GM12878 (cell line): ENCODE results near the gene NKD1. TPM values are rescaled to one million over a fixed set of nuclear protein-coding genes. Genes with fewer than 3 reads are reported as not detected.

Source experiments
- ATAC-seq: fragments of 200-7000 bp; cut with Tn5 transposase; 3 replicates; pipeline ENCODE4 v1.9.1; 2020; ENCODE audit warnings: mild to moderate bottlenecking, moderate library complexity
- BruUV-seq: library from RNA; stranded (reverse); fragments of 400-500 nt; replicated peaks from 2 replicates; lab custom pipeline; 2021; lab: Mats Ljungman, UMichigan
- CTCF ChIA-PET: fragments of 300-600 bp; sonication (Branson Sonifier 250); formaldehyde crosslinking; extraction: SDS; loops from one replicate; lab custom pipeline; 2021; ENCODE audit warnings: inconsistent platforms; lab: Yijun Ruan, JAX
- POLR2A ChIA-PET: fragments of 350-600 bp; formaldehyde crosslinking; extraction: SDS; loops from one replicate; lab custom pipeline; 2021; ENCODE audit warnings: inconsistent platforms; lab: Charles Lee
- RAD21 ChIA-PET: fragments of 300-600 bp; sonication (Branson Sonifier 250); formaldehyde crosslinking; loops from one replicate; lab custom pipeline; 2023; ENCODE audit warnings: antibody characterized with exemption; ENCODE audit not compliant: unreplicated experiment; lab: Charles Lee
- SMC1A ChIA-PET: fragments of 300-600 bp; sonication (Branson Sonifier 250); formaldehyde crosslinking; loops from one replicate; lab custom pipeline; 2023; ENCODE audit not compliant: unreplicated experiment, uncharacterized antibody; lab: Charles Lee
- DNase-seq: peaks from one replicate; pipeline ENCODE4 v3.0.0-alpha.2; 2011; ENCODE audit warnings: low read depth, low spot score
- FAIRE-seq: peaks from 3 replicates; lab custom pipeline; 2011; peaks lifted over from hg19 to GRCh38; lab: Jason Lieb, UNC
- H2AFZ ChIP-seq: 2 replicates; pipeline ENCODE4 v1.6.0; 2011; ENCODE audit warnings: low read depth, low read length, control low read depth; ENCODE audit not compliant: control insufficient read depth
- H3K27ac ChIP-seq: 2 replicates; pipeline ENCODE4 v1.5.1; 2011; ENCODE audit warnings: control low read depth; ENCODE audit not compliant: control insufficient read depth, insufficient read depth
- H3K27me3 ChIP-seq, 2 experiments: replicated peaks in 1 of 2; 2 replicates each; pipeline versions ENCODE4 v1.6.0 to v1.6.1; 2011; ENCODE audit warnings: low read length in 1 of 2; ENCODE audit not compliant: control insufficient read depth in 2 of 2, insufficient read depth in 2 of 2
- H3K36me3 ChIP-seq, 2 experiments: 2 replicates each; pipeline ENCODE4 v1.5.1; 2011; ENCODE audit warnings: low read length in 1 of 2; ENCODE audit not compliant: control insufficient read depth in 2 of 2, insufficient read depth in 2 of 2
- H3K4me1 ChIP-seq: 2 replicates; pipeline ENCODE4 v1.6.1; 2011; ENCODE audit warnings: mild to moderate bottlenecking, low read length, moderate library complexity, mixed read lengths; ENCODE audit not compliant: control insufficient read depth, insufficient read depth
- H3K4me2 ChIP-seq: 2 replicates; pipeline ENCODE4 v1.6.0; 2011; ENCODE audit warnings: control low read depth; ENCODE audit not compliant: control insufficient read depth, insufficient read depth
- H3K4me3 ChIP-seq: fragments of 200-600 bp; sonication (generic); 2 replicates; pipeline ENCODE4 v1.5.1; 2016
- H3K79me2 ChIP-seq: 2 replicates; pipeline ENCODE4 v1.6.0; 2011; ENCODE audit warnings: low read length; ENCODE audit not compliant: control insufficient read depth, insufficient read depth
- H3K9ac ChIP-seq: 2 replicates; pipeline ENCODE4 v1.8.0; 2011; ENCODE audit warnings: low read length, control low read depth, mixed read lengths; ENCODE audit not compliant: control insufficient read depth, insufficient read depth
- H3K9me3 ChIP-seq: replicated peaks from 3 replicates; pipeline ENCODE4 v1.5.1; 2011; ENCODE audit warnings: mild to moderate bottlenecking, low read length; ENCODE audit not compliant: control insufficient read depth, insufficient read depth
- H4K20me1 ChIP-seq: 2 replicates; pipeline ENCODE4 v1.6.0; 2011; ENCODE audit not compliant: control insufficient read depth, insufficient read depth
- BMI1 ChIP-seq: fragments of 450-650 bp; IDR thresholded peaks from 2 replicates; pipeline ENCODE4 v1.6.1; 2016; ENCODE audit warnings: mild to moderate bottlenecking, moderate library complexity, borderline replicate concordance
- ETV6 ChIP-seq, 2 experiments: fragments of 450-650 bp in 1 of 2; IDR thresholded peaks in 1 of 2; conservative IDR thresholded peaks in 1 of 2; 2 replicates each; pipeline ENCODE4 v1.6.1; 2014; ENCODE audit warnings: antibody characterized with exemption in 1 of 2, borderline replicate concordance in 1 of 2, low read depth in 1 of 2, mild to moderate bottlenecking in 1 of 2, moderate library complexity in 1 of 2
- MLLT1 ChIP-seq: fragments of 450-650 bp; IDR thresholded peaks from 2 replicates; pipeline ENCODE4 v1.6.1; 2016; ENCODE audit warnings: mild to moderate bottlenecking
- MTA2 ChIP-seq: fragments of 450-650 bp; IDR thresholded peaks from 2 replicates; pipeline ENCODE4 v1.6.1; 2016; ENCODE audit warnings: low read depth, mild to moderate bottlenecking, moderate library complexity
- NFYB ChIP-seq: IDR thresholded peaks from 2 replicates; pipeline ENCODE4 v1.6.1; 2011; ENCODE audit warnings: low read depth, mild to moderate bottlenecking, low read length, improper control_type of control experiment, moderate library complexity; ENCODE audit not compliant: insufficient read depth
- RAD51 ChIP-seq: fragments of 450-650 bp; IDR thresholded peaks from 2 replicates; pipeline ENCODE4 v1.6.1; 2016; ENCODE audit warnings: moderate library complexity, mild to moderate bottlenecking, inconsistent platforms
- RELA ChIP-seq: fragments of 450-650 bp; IDR thresholded peaks from 2 replicates; pipeline ENCODE4 v1.8.0; 2014; ENCODE audit warnings: borderline replicate concordance; ENCODE audit not compliant: partially characterized antibody
- ZNF384 ChIP-seq: IDR thresholded peaks from 2 replicates; pipeline ENCODE4 v1.6.1; 2012; ENCODE audit warnings: low read depth, mild to moderate bottlenecking, low read length, improper control_type of control experiment, borderline replicate concordance
- ZNF622 ChIP-seq: fragments of 450-650 bp; IDR thresholded peaks from 2 replicates; pipeline ENCODE4 v1.6.1; 2017; ENCODE audit warnings: mild to moderate bottlenecking, inconsistent platforms
- WGBS: methylation state at CpG from one replicate; pipeline ENCODE4 v1.1.6; 2016; ENCODE audit warnings: low lambda C conversion rate; ENCODE audit not compliant: insufficient replicate concordance, insufficient coverage; ENCODE audit errors: missing lambda C conversion rate; 5-methylcytosine and 5-hydroxymethylcytosine counted together
- in situ Hi-C: fragments of 300-500 bp; cut with MboI; formaldehyde crosslinking; loops from 9 replicates; pipeline ENCODE4 v1.14.3; 2018; ENCODE audit warnings: mixed read lengths
- intact Hi-C: fragments of 100-400 bp; cut with micrococcal nuclease; formaldehyde crosslinking; loops from one replicate; pipeline ENCODE4 v1.14.2; 2022; ENCODE audit not compliant: unreplicated experiment
- polyA plus RNA-seq, 11 experiments: library from polyadenylated mRNA; depleted of rRNA in 4 of 11; unstranded in 6 of 11; stranded (reverse) in 5 of 11; fragments of >200 nt; fragmentation: Nextera tagmentation in 4 of 11; fragmentation: Illumina TruSeq in 1 of 11; extraction: Ambion mirVana in 4 of 11; extraction: Trizol in 1 of 11; gene quantifications; 1 replicate in 1 of 11; 2 replicates in 10 of 11; pipeline versions ENCODE4 v1.2.1 to v1.2.3, GENCODE V29; 2011 to 2016; ENCODE audit warnings: inconsistent platforms in 2 of 11, missing spikeins in 2 of 11, low read depth in 1 of 11
- total RNA-seq, 4 experiments: library from RNA; depleted of rRNA in 3 of 4; stranded (reverse); fragments of >200 nt in 3 of 4; fragmentation: Illumina TruSeq in 1 of 4; extraction: Trizol in 1 of 4; gene quantifications; 2 replicates each; pipeline versions ENCODE4 v1.2.1 to v1.2.3, GENCODE V29; 2013 to 2021

NKD1 gene
- total and polyA plus RNA-seq, 10 of the 15 experiments (the other 5 are each of a cell fraction or from before 2014, with no cell fraction given), result under 0.01 to 0.49 (median 0.04) TPM; not detected in 2

- BruUV-seq, result no TSS peak
- FAIRE-seq, result no peak
- CTCF ChIA-PET, result no interaction called here
These were observed 83.2 kb downstream of the NKD1 start for GRCh38 chr16:50631249-50631984.

More at GRCh38 chr16:50631249-50631984, 83.2 kb downstream of the NKD1 start:
- in situ Hi-C loops (no loop called here), intact Hi-C loops (no loop called here)
- H3K4me3 ChIP-seq, result no peak overlapping the region
- H3K9me3 ChIP-seq, result no peaks in the 10 kb centered on the region
- H3K4me1 ChIP-seq, result peaks cover 4% of the 10 kb centered on the region
- POLR2A ChIA-PET, result no interaction called here
- no peak overlapping the region for H3K9ac ChIP-seq
- TF ChIP-seq ZNF622, result no peak
- no peak for TF ChIP-seq MLLT1
- no peak for TF ChIP-seq MTA2
- no peak for TF ChIP-seq RAD51
- TF ChIP-seq ETV6 (conservative IDR thresholded peaks at IDR 0.05 in 1 of 2, IDR thresholded peaks at IDR 0.05 in 1 of 2; ENCODE audit: borderline replicate concordance in 1 of 2, low read depth in 1 of 2), result no peak
- no peak for TF ChIP-seq ZNF384
- TF ChIP-seq NFYB, result no peak
- TF ChIP-seq RELA, result no peak
- no peak for TF ChIP-seq BMI1
- no peaks in the 10 kb centered on the region for H3K27me3 ChIP-seq
- SMC1A ChIA-PET, result no interaction called here
- H4K20me1 ChIP-seq, result no peaks in the 10 kb centered on the region
- H3K4me2 ChIP-seq, result no peak overlapping the region
- DNase-seq, result no peak
- no peak overlapping the region for H2AFZ ChIP-seq
- RAD21 ChIA-PET, result interaction anchor here (1.2 kb wide), 1 partner anchor 115 kb away, joined by 3 read pairs; no protein-coding TSS in a partner anchor
- no peak for ATAC-seq
- 24% methylated on average over 8 of the region's 8 CpGs for WGBS
- no peak overlapping the region for H3K27ac ChIP-seq
- H3K79me2 ChIP-seq, result no peaks in the 10 kb centered on the region
- H3K36me3 ChIP-seq, result no peaks in the 10 kb centered on the region
